Stimulated activated naive CD4-positive, alpha-beta T cell treated with Interleukin-2 at 50 U/mL for 16 hours (primary cell): ENCODE results near the gene ABHD16A.

Source experiments
- DNase-seq: peaks from one replicate; lab custom pipeline; 2025; lab: John Stamatoyannopoulos, UW

ABHD16A gene

DNA sequence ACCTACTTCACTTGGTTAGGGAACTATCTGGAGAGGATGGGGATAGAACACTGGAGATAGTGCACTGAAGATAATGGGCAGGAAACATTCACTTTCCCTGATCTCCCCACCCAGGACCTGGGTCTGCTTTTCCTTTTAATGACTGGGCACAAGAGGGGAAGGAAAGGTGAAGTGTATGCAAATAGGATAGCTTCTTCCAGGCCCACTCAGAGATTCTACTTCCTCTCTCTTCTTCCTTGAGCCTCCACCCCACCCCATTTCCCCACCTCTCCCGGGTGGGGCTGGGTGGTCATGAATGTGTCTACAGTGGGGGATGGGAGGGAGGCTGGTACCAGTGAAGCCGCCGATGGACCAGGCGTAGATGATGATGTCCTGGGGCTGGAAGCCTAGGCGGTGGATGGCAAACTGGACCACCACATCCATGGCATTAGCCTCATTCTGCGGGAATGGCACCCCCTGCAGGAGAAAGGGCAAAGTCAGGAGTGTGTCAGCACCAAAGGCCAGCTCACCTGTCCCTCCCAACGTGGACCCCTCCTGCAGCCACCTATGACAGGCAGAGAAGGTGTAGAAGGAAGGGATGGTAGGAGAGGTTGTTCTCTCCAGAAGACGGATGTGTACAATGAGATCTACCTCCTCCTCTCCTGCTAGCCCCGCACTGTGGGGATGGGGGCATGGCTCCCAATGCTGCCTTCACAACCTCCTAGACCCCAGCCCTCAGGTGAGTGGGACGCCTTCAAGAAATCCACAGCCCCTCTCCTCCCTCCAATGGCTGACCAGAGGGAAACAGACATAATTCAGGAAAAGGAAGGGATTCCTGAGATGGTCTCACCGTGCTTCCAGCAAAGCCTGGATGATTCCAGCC, 13.6 kb downstream of the ABHD16A start:
- DNase-seq, result no peak

DNA sequence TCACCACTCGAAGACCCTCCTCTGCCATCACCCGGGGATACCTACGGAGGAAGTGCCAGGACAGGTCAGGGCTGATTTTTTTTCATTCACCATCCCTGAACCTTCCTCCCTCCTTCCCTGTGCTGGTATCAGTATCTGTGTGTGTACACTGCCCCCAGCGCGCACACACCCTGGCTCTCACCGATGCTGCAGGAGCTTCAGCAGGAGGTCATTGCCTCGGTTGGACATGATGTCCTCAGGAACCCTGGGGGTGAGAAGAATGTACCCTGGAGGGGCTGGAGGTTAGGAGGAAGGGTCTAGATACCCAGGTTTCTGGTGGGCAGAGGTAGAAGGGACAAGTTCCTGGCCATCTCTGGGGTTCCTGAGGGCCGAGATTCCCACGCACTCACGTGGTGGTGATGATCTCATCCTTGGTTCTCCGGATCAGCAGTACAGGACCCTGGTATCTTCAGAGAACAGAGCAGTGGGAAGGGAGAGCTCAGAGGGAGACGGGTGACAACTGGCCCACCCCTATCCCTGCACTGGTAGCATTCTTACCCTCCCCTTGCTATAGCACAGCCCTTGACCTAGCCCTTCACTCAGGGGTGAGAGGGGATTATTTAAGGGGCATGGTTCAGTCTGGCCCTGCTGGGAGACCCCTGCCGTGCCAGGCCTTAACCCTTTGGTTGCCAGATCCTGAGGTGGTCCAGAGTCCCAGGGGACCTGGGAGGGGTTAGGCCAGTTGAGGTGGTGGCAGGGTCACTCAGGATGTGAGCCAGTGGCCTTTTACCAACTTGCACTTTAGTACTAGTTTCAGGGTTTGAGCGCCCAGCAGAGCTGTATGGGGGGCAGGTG, 15.0 kb downstream of the ABHD16A start:
- no peak for DNase-seq

DNA sequence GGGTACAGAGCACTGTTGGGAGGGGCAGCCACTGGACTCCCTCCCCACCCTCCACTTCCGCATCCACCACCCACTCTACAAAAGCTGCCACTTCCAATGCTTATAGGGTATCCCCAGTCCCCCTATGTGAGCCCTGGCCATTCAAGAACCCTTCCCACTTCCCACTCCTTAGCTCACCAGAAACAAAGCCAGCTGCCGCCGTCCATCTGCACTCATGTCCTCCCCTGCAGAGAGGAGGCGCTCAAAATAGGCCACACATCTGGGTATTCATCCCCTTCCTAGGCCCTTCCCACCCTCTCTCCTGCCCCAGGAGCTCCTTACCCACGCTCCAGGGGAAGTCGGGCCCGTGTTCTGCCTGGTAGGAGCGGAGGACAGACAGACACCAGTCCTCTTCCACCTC, 15.8 kb downstream of the ABHD16A start:
- DNase-seq, result no peak

DNA sequence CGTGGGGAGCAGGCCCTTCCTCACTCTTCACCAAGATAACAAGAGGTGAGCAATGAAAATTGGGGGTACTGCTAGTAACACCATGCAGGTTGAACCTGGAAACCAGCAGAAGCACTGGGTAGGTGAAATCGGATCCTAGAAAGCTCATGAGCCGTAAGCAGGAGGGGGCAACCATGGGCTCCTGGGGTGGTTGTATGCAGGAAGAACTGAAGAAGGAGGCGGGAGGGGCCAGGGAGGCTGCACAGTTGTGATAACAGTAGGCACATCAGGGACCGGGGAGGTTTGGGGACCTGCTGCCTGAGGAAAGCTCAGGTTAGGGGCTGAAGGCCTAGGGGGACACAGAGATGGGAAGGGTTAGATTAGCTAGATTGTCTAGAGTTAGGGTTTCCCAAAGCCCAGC, 16.6 kb downstream of the ABHD16A start:
- DNase-seq, result no peak

DNA sequence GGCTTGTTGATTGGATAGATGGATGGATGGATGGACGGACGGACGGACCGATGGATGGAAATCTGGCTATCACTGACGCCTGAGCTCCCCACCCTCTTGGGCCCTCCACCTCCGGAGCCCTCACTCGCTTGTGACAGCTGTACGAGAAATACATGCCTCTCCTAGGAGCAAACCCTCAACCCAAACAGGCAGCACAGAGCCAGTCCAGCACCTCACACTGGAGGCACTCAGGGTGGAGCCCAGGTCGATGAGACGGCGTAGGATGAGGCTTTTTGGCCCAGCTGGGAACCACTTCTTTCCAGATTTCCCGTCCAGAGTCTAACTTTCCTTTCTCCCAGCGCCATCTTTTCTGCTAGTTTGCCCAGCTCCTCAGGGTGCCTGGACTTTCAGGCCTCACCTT, 19.5 kb downstream of the ABHD16A start:
- no peak for DNase-seq

DNA sequence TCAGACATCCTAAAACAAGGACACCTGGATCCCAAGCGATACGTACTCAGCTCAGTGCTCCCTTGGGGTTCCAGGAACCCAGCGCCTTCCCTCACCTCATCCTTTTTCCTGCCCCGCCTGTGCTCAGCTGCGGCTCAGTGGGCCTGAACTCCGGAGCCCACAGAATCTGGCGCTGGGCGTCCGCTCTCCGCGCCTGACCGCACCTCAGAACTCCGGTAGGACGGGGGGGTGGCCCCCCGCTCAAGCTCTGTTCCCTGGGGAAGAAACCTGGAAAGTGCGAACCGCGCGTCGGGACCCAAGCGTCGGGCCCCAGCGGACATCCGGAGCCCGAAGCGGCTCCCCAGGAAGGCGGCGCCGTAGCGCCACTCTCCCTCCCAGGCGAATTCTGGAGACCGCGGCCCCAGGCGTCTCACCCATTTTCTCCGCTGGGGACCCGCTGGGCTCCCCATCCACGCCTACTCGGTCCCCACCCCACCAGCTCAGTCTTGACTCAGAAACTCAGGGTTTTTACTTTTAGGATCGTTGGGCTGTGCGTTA, 21.9 kb downstream of the ABHD16A start:
- peak; percentile 30 for DNase-seq

DNA sequence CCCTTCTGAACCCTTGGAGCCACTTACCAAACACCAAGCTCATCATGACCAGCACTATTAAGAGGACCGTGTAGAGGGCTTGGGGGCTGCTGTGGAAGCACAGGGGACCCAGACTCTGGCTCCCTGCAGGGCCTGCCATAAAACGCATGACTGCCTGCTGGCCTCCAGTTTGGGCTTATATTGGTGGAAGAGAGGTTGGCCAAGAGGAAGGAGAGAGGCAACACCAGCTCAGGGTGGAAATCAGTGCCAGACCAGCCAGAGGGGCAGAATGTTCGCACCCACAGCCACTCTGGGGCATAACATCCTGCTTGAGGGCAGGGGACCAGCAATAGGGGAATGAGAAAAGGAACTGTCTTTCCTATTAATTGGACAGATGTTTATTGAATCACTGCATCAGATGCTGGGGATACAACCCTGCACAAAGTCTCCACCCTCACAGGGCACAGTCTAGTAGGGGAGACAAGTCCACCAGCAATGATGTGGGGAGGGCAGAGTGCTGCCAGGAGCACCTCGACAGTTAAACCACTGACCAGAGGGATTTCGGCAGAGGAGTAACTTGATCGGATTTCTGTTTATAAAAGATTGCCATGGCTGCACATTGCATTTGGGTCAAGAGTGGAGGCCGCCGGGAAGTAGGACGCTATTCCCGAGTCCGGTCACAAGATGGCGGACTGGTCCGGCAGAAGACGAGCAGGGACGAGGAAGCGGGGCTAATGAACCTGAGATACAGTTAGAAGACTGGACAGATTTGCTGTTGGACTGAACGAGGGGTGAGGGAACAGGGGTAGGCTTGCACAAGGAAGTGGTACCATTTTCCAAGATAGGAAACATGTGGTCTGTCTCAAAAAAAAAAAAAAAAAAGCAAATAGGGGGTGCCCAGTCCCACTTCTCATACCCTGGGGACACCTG, 22.6 kb downstream of the ABHD16A start, which contains the start of gene LY6G5C:
Gene LY6G5C (minus strand): TSS at position 842 of the 909 bp plus-strand sequence. CDS start 694 bp downstream, at position 148.
- DNase-seq, result peak; percentile 64

DNA sequence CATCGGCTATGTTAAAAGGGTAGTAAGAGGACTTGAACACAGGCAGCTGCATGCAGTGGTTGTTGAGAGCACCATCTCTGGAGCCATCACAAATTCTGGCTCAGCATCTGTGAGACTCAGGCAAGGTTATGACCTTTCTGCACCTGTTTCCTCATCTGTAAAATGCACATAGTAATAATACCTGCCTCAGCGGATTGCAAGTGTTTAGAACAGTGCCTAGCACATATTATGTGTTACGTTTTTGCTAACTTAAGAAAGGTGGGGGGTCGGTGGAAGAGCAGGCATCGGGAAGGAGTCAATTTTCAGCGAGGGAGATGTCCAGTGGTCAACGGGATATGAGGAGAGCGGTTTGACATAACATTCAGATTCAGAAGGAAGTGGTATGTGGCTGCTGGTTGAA, 25.2 kb downstream of the ABHD16A start:
- no peak for DNase-seq

DNA sequence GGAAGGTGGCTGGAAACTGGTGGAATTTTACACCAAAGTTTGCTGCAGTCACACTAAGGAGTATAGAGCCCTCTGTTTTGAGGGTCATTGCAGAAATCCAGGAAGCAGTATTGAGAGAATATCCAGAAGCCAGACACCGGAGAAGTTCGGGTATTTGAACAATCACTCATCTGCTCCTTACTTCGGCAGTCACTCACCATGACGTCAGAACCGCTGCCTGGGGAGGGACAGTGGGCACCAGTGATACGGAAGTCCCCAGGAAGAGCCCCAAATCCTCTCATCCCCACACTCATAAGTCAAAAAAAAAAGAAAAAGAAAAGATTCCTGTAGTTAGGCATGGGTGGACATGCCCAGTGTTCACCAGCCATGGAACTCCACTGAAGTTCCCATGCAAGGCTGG, 26.2 kb downstream of the ABHD16A start:
- DNase-seq, result no peak

DNA sequence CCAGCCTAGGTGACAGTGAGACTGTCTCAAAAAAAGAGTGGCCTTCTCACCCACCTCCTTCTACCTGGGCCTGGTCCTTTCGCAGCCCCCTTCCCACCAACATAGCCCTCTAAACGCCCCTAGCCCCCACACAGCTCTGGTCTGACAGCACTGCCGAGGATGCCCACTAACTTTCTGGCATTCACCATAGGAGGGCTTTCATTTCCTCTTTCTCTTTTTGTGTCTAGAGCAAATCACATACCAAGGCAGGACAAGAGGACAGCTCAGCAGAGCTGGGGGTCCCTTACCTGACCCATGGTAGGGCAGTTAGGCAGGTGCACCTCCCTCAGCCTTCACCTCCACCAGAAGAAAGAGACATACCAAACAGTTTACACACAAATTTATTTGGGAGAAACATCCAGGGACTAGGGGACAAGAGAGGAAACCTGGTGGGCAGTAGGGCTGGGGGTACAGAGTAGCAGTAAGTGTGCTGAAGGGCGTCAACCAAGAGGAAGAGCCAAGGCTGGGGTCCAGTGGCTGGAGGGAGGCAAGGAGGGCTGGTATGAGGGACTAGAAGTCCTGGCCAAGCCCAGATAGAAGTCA, 26.7 kb downstream of the ABHD16A start:
- no peak for DNase-seq

DNA sequence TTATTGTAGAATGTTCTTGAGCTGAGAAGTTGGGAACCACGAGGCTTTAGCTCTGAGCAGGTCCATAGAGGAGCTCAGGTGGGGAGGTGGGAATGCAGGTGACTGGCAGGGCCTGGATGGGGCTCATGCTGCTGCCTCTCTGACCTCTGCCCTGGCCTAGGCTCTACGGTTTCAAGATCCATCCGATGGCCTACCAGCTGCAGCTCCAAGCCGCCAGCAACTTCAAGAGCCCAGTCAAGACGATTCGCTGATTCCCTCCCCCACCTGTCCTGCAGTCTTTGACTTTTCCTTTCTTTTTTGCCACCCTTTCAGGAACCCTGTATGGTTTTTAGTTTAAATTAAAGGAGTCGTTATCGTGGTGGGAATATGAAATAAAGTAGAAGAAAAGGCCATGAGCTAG, 33.4 kb downstream of the ABHD16A start, which contains the start of gene LY6G5B:
Gene LY6G5B (plus strand): TSS at position 301 of the 400 bp plus-strand sequence. CDS start 975 bp downstream, outside the sequence.
- no peak for DNase-seq

DNA sequence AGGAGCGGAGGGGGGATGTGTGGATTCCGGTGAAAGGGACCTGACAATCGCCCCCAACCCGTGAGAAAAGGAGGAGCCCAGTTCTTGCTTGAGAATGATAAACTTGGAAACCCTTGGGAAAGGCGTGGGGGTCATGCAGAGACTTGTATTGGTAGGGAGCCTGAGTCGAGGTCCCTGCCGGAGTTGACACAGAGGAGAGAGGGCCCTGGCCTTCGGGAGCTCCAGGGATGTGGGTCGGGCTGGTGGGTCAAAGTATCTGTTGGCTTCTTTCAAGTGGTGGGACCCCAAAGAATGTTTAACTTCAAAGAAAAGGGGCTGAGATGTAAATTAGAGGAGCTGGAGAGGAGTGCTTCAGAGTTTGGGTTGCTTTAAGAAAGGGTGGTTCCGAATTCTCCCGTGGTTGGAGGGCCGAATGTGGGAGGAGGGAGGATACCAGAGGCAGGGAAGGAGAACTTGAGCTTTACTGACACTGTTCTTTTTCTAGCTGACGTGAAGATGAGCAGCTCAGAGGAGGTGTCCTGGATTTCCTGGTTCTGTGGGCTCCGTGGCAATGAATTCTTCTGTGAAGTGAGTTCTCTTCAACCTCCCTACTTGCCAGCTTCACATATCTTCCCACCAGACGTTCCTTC, 36.7 kb downstream of the ABHD16A start:
- DNase-seq, result no peak

DNA sequence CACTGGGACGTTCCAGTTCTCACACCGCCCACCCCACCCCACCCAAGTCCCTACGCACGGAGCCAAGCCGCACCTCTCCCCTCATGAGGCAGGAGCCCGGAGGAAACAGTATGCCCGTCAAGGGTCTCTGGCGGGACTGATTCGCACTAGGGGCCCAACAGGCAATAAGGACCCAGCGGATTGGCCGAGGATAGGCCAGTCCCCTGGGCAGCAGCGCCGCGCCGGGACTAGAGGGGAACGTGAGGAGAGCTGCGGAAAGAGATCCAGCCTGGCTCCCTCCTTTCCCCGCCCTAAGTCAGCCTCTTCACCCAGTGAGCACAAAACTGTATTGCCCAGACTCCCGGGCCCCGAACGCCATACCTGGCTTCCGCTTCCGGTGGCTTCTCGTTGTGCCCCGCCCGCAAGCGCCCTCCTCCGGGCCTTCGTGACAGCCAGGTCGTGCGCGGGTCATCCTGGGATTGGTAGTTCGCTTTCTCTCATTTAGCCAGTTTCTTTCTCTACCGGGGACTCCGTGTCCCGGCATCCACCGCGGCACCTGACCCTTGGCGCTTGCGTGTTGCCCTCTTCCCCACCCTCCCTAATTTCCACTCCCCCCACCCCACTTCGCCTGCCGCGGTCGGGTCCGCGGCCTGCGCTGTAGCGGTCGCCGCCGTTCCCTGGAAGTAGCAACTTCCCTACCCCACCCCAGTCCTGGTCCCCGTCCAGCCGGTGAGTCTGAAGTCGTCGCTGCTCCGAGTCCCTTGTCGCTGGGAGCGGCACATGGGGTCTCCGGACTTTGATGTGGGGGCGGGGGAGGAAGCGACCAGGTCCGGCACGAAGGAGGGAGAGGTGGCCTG, 37.4 kb downstream of the ABHD16A start, which contains the start of gene CSNK2B:
Gene CSNK2B (plus strand): TSS at position 580 of the 836 bp plus-strand sequence. CDS start 752 bp downstream, outside the sequence.
- peak; percentile 99 for DNase-seq

DNA sequence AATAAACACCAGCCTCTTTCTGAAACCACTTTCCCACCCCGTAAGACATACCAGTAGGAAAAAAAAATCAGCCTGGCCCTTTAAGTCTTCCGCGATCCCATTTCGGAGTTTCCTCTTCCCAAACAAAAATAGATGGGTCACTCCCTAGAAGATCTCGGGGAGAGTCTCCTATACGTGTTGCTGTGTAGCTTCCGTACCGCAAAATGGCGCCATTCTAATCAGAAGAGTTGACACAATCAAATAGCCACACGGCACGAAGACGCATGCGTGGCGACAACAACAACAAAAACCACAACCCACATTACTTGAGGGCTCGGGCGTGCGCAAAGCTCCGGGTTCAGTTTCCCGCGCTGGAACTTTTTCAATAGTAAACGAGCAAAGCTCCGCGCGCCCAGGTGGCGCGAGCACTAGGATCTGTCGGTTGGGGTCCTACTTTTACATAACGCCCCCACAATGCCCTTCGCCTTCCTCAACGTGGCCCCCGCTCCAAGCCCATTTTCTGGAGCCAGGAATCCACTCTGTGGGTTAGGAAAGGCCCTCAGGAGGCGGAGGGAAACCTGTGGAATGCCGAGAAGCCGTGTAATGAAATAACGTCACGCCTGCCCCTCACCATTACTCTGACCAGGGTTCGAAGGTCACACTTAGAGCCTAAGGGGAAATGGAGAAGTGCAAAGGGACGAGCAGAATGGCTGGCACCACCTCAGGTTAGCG, 38.2 kb downstream of the ABHD16A start, which contains the start of gene GPANK1:
Gene GPANK1 (minus strand): TSS at position 208 of the 711 bp plus-strand sequence. CDS start 519 bp downstream, outside the sequence.
- peak; percentile 87 for DNase-seq

DNA sequence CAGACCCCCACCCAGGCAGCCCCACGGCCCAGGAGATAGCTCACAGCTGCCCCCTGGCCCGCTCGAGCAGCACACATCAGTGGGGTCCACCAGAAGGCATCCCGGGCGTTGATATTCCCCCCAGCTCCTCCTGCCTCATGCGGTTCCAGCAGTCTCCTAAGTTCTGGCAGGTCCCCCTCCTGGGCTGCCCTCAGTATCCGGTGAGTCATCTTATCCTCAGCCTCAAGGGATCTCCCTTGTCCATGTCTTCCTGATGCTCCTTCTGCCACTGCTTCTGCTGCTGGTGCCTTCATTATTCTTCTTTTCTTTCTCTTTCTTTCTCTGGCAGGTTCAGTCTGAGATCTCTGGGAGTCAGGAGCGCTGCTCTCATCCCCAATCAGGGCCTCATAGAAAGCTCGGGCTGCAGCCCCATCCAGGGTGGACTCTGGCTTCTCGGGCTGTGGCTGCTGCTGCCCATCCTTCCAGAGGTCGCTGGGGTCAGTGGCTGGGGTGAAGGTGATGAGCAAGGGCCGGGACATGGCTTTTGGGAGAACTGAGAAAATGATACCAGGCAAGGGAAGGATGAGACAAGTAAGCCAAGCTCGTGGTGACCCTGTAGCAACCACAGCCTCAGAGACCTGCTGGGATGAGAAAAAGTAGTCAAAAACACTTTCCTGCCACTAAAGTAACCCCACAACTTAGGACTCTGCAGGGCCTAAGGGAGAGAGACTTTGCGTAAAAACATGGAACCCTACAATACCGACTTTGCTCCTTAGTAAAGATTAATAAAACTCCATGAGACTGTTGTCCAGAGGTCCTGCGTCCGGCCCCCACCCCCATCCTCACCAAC, 38.9 kb downstream of the ABHD16A start:
- DNase-seq, result no peak

DNA sequence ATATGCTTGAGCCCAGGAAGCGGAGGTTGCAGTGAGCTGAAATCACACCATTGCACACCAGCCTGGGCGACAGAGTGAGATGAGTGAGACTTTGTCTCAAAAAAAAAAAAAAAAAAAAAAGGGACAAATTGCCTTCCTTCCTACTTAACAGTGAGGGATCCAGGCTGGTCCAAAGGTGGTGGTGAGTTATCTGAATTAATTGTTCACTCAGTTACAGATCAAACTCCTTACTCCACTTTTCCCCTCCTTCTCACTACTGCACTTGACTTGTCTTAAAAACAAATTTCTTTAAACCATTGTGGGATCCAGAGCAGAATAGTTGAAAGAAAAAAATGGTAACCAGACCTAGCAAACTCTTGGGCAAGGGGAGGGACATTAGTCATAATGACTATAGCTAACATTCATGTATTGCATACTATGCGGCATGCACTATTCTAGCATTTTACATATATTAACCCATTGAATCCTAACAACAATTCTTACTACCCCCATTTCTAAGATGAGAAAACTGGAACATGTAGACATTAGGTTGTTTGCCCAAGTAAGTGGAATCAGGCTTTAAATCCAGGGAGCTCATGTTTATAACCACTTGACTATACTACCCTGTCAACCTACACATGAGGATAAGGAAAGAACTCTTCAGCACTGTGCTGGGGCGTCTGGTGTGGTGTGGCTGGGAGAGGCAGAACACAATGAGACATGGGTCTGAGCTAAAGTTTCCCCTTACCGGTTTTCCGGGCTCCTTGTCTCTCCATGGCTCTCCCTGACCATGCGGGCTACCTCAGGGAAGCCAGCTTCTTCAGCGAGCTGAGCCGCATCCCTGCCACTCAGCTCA, 39.8 kb downstream of the ABHD16A start:
- no peak for DNase-seq
